GM12878 (cell line): ENCODE measurements around the gene ZNF592.

Source experiments
- BHLHE40 ChIP-seq, 2 experiments: fragments of 450-650 bp in 1 of 2; IDR thresholded peaks; 2 replicates each; pipeline ENCODE4 v1.6.1; 2011 to 2017; ENCODE audit warnings: low read depth in 2 of 2, borderline replicate concordance in 1 of 2, improper control_type of control experiment in 1 of 2, low read length in 1 of 2, mild to moderate bottlenecking in 1 of 2
- BRCA1 ChIP-seq: IDR thresholded peaks from 2 replicates; pipeline ENCODE4 v1.6.1; 2011; ENCODE audit warnings: low read depth, low read length, improper control_type of control experiment
- EZH2 ChIP-seq: IDR thresholded peaks from 2 replicates; pipeline ENCODE4 v1.6.1; 2012; ENCODE audit warnings: low read depth, mild to moderate bottlenecking, control low read depth, inconsistent platforms, low read length, borderline replicate concordance; ENCODE audit not compliant: control insufficient read depth
- HCFC1 ChIP-seq: fragments of 150-350 bp; IDR thresholded peaks from 2 replicates; pipeline ENCODE4 v1.6.1; 2014; ENCODE audit warnings: low read length
- KDM1A ChIP-seq: fragments of 200-600 bp; sonication (generic); IDR thresholded peaks from 2 replicates; pipeline ENCODE4 v1.6.1; 2016; ENCODE audit warnings: borderline replicate concordance
- POLR2AphosphoS5 ChIP-seq: IDR thresholded peaks from 2 replicates; pipeline ENCODE4 v1.6.1; 2011; ENCODE audit warnings: mild to moderate bottlenecking, low read length, inconsistent platforms
- REST ChIP-seq: IDR thresholded peaks from 2 replicates; pipeline ENCODE4 v1.6.1; 2012; ENCODE audit warnings: mild to moderate bottlenecking, low read depth, low read length
- TAF1 ChIP-seq: IDR thresholded peaks from 2 replicates; pipeline ENCODE4 v1.6.1; 2011; ENCODE audit warnings: mild to moderate bottlenecking, low read depth, low read length, borderline replicate concordance
- TF ChIP-seq, protein P1 (sequence below): fragments of 450-650 bp; formaldehyde crosslinking; IDR thresholded peaks from 2 replicates; pipeline ENCODE4 v1.4.0; 2022; ENCODE audit warnings: mild to moderate bottlenecking, moderate library complexity
- TF ChIP-seq, protein P2 (sequence below): IDR thresholded peaks from 2 replicates; pipeline ENCODE4 v1.6.1; 2011; ENCODE audit warnings: low read depth, low read length, improper control_type of control experiment, borderline replicate concordance
- TF ChIP-seq, protein P3 (sequence below): fragments of 450-650 bp; IDR thresholded peaks from 2 replicates; pipeline ENCODE4 v1.6.1; 2017; ENCODE audit warnings: mild to moderate bottlenecking, low read depth, inconsistent platforms; ENCODE audit not compliant: poor library complexity, severe bottlenecking
- TF ChIP-seq, protein P4 (sequence below), 3 experiments: IDR thresholded peaks in 2 of 3; conservative IDR thresholded peaks in 1 of 3; 2 replicates each; pipeline ENCODE4 v1.5.1; 2011; ENCODE audit warnings: low read depth in 3 of 3, low read length in 3 of 3, mild to moderate bottlenecking in 3 of 3, control low read depth in 2 of 3, moderate library complexity in 2 of 3, inconsistent platforms in 1 of 3, mixed read lengths in 1 of 3; ENCODE audit not compliant: control insufficient read depth in 2 of 3, insufficient read depth in 1 of 3; ENCODE audit errors: extremely low read depth in 1 of 3

- TF ChIP-seq, protein P1, sequence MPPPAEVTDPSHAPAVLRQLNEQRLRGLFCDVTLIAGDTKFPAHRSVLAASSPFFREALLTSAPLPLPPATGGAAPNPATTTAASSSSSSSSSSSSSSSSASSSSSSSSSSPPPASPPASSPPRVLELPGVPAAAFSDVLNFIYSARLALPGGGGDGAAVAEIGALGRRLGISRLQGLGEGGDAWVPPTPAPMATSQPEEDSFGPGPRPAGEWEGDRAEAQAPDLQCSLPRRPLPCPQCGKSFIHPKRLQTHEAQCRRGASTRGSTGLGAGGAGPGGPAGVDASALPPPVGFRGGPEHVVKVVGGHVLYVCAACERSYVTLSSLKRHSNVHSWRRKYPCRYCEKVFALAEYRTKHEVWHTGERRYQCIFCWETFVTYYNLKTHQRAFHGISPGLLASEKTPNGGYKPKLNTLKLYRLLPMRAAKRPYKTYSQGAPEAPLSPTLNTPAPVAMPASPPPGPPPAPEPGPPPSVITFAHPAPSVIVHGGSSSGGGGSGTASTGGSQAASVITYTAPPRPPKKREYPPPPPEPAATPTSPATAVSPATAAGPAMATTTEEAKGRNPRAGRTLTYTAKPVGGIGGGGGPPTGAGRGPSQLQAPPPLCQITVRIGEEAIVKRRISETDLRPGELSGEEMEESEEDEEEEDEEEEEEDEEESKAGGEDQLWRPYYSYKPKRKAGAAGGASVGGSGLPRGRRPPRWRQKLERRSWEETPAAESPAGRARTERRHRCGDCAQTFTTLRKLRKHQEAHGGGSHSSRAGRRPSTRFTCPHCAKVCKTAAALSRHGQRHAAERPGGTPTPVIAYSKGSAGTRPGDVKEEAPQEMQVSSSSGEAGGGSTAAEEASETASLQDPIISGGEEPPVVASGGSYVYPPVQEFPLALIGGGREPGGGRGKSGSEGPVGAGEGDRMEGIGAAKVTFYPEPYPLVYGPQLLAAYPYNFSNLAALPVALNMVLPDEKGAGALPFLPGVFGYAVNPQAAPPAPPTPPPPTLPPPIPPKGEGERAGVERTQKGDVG = no peak
- TF ChIP-seq EZH2 (no peak), KDM1A (no peak), POLR2AphosphoS5 (no peak), TAF1 (no peak), REST (no peak), BHLHE40 (IDR thresholded peaks at IDR 0.05; ENCODE audit: borderline replicate concordance in 1 of 2, low read depth in 2 of 2, low read length in 1 of 2) (no peak), BRCA1 (no peak), HCFC1 (no peak)
- TF ChIP-seq, protein P2, sequence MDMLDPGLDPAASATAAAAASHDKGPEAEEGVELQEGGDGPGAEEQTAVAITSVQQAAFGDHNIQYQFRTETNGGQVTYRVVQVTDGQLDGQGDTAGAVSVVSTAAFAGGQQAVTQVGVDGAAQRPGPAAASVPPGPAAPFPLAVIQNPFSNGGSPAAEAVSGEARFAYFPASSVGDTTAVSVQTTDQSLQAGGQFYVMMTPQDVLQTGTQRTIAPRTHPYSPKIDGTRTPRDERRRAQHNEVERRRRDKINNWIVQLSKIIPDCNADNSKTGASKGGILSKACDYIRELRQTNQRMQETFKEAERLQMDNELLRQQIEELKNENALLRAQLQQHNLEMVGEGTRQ = no peak
- TF ChIP-seq, protein P3, sequence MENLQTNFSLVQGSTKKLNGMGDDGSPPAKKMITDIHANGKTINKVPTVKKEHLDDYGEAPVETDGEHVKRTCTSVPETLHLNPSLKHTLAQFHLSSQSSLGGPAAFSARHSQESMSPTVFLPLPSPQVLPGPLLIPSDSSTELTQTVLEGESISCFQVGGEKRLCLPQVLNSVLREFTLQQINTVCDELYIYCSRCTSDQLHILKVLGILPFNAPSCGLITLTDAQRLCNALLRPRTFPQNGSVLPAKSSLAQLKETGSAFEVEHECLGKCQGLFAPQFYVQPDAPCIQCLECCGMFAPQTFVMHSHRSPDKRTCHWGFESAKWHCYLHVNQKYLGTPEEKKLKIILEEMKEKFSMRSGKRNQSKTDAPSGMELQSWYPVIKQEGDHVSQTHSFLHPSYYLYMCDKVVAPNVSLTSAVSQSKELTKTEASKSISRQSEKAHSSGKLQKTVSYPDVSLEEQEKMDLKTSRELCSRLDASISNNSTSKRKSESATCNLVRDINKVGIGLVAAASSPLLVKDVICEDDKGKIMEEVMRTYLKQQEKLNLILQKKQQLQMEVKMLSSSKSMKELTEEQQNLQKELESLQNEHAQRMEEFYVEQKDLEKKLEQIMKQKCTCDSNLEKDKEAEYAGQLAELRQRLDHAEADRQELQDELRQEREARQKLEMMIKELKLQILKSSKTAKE = no peak
- TF ChIP-seq, protein P4, sequence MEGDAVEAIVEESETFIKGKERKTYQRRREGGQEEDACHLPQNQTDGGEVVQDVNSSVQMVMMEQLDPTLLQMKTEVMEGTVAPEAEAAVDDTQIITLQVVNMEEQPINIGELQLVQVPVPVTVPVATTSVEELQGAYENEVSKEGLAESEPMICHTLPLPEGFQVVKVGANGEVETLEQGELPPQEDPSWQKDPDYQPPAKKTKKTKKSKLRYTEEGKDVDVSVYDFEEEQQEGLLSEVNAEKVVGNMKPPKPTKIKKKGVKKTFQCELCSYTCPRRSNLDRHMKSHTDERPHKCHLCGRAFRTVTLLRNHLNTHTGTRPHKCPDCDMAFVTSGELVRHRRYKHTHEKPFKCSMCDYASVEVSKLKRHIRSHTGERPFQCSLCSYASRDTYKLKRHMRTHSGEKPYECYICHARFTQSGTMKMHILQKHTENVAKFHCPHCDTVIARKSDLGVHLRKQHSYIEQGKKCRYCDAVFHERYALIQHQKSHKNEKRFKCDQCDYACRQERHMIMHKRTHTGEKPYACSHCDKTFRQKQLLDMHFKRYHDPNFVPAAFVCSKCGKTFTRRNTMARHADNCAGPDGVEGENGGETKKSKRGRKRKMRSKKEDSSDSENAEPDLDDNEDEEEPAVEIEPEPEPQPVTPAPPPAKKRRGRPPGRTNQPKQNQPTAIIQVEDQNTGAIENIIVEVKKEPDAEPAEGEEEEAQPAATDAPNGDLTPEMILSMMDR (IDR thresholded peaks at IDR 0.05 in 2 of 3, conservative IDR thresholded peaks at IDR 0.05 in 1 of 3; ENCODE audit: control insufficient read depth in 2 of 3, extremely low read depth in 1 of 3, insufficient read depth in 1 of 3, low read depth in 3 of 3, low read length in 3 of 3) = no peak
Observed at GRCh38 chr15:84817466-84818081, 69.2 kb downstream of the ZNF592 start.
